HFF-Myc (cell line): ENCODE data around the gene SH3PXD2A.

Source experiments
- DNase-seq: peaks from one replicate; pipeline ENCODE4 v3.0.0-alpha.2; 2011; ENCODE audit warnings: low read depth; ENCODE audit errors: extremely low read depth
- H3K4me3 ChIP-seq: replicated peaks from 2 replicates; pipeline ENCODE4 v1.5.1; 2011; ENCODE audit warnings: low read depth, mild to moderate bottlenecking, control low read depth, low read length
- CTCF ChIP-seq: IDR thresholded peaks from 2 replicates; pipeline ENCODE4 v1.5.1; 2012; ENCODE audit warnings: mild to moderate bottlenecking, low read depth, low read length, control low read depth; ENCODE audit errors: missing control alignments

The SH3PXD2A gene

GRCh38 chr10:103544657-103545310, 310.6 kb downstream of the SH3PXD2A start:
- no peak for DNase-seq
- no peak for TF ChIP-seq CTCF

More at GRCh38 chr10:103544657-103545310, 310.6 kb downstream of the SH3PXD2A start:
- H3K4me3 ChIP-seq, result no peak overlapping the region
